Inflammatory macrophage (primary cell): Measurements from ENCODE around the gene FOXI1.

Source experiments
- DNase-seq, 2 donors: peaks; one replicate each; pipeline ENCODE4 v3.0.0-alpha.2; 2020 to 2022

The FOXI1 gene

GRCh38 chr5:170151097-170151831 is 45.6 kb downstream of the FOXI1 start:
- no peak for DNase-seq

GRCh38 chr5:170152767-170153166 is 47.1 kb downstream of the FOXI1 start:
- no peak for DNase-seq

- no peak for DNase-seq
These were observed 48.6 kb downstream of the FOXI1 start for GRCh38 chr5:170154297-170154696.

GRCh38 chr5:170154744-170155143 is 49.0 kb downstream of the FOXI1 start:
- DNase-seq: no peak

GRCh38 chr5:170155771-170156170 is 50.1 kb downstream of the FOXI1 start:
- no peak for DNase-seq

- no peak for DNase-seq
These were observed 53.5 kb downstream of the FOXI1 start for GRCh38 chr5:170159101-170159698.
